ENCODE measurements around the gene SGSM2.

GRCh38 chr17:2415081-2415480, 77.8 kb downstream of the SGSM2 start:
- TF ChIP-seq POLR2AphosphoS5 (IDR thresholded peaks at IDR 0.05; ENCODE audit: low read depth, low read length) (no peak), POLR2A (IDR thresholded peaks at IDR 0.05; ENCODE audit: low read depth, low read length) (no peak)

Measured in GM12891 (cell line).